HG02623 (cell line): Measurements from ENCODE around the gene P2RX6.
A peak's percentile ranks its signal among the peaks of the same experiment; 100 is the strongest.
"Not testable (repeated sequence)": the region's sequence is repeated elsewhere in the genome, so short reads cannot be mapped to it uniquely, and the experiment has no call there.

Experiments used
- ATAC-seq: cut with Tn5 transposase; IDR thresholded peaks from one replicate; pipeline ENCODE4 v1.9.1; 2021; ENCODE audit warnings: moderate library complexity; ENCODE audit not compliant: unreplicated experiment

Gene P2RX6

GRCh38 chr22:20993304-20994127 lies 21.4 kb upstream of the P2RX6 start:
- ATAC-seq = no peak

DNA sequence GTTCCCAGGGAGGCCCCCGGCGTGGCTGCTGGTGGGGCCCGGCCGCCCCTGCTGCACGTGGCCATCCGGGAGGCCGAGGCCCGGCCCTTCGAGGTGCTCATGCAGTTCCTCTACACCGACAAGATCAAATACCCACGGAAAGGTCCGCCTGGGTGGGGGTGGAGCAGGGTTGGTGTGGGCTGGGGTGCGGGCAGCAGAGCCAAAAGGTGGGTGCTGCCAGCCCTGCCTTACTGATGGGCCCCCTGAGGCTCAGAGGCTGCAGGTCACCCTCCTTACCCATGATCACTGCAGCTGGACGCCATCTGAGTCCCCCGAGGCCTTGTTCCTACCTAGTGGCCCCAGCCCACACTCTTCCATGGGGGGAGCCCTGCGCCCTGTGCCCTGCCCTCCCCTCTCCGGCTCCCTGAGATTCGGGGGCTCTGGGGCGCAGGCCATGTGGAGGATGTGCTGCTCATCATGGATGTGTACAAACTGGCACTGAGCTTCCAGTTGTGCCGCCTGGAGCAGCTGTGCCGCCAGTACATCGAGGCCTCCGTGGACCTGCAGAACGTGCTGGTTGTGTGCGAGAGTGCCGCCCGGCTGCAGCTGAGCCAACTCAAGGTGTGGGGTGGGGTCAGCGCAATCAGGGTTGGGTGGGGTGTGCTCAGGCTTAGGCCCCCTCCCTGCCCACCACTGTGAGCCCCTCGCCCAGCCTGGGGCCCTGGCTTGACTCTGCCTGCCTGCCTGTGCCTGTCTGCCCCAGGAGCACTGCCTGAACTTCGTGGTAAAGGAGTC lies 20.6 kb upstream of the P2RX6 start:
- no peak for ATAC-seq

DNA sequence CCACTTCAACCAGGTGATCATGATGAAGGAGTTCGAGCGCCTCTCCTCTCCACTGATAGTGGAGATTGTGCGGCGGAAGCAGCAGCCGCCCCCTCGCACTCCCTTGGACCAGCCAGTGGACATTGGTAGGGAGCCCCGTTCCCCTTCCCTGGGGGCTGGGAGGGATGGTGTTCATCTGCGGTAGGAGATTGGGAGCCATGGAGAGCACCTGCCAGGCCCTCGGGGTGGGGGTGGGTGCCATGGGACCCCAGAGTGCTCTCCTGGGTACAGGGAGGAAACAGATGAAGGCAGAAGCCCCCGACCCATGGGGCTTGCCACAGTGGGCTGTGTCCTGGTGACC lies 20.1 kb upstream of the P2RX6 start:
- ATAC-seq = no peak

DNA sequence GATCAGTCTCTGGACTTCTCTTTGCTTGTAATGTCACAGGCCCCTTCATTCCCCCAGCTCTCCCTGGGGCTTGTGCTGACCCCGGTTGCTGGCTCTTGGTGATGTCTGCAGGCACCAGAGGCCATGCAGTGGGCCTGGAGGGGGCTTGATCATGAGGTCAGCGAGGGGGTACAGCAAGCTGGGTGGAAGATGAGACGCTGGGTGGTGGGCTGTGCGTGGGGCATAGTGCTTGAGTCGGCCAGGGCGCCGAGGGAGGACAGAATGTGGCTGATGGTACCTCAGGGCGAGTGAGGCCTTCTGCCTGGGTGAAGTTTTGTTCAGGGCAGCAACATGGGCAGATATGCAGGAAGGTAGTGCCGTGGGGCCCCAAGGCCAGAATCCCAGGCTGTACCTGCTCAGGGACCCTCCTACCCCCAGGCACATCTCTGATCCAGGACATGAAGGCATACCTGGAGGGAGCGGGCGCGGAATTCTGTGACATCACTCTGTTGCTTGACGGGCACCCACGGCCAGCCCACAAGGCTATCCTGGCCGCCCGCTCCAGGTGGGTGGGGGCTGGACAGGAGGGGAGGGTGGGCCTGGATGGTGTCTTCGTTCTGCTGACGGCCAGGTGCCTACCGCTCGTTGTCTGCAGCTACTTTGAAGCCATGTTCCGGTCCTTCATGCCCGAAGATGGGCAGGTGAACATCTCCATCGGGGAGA lies 19.5 kb upstream of the P2RX6 start:
- no peak for ATAC-seq

GRCh38 chr22:20996031-20996410 lies 18.9 kb upstream of the P2RX6 start:
- no peak for ATAC-seq

DNA sequence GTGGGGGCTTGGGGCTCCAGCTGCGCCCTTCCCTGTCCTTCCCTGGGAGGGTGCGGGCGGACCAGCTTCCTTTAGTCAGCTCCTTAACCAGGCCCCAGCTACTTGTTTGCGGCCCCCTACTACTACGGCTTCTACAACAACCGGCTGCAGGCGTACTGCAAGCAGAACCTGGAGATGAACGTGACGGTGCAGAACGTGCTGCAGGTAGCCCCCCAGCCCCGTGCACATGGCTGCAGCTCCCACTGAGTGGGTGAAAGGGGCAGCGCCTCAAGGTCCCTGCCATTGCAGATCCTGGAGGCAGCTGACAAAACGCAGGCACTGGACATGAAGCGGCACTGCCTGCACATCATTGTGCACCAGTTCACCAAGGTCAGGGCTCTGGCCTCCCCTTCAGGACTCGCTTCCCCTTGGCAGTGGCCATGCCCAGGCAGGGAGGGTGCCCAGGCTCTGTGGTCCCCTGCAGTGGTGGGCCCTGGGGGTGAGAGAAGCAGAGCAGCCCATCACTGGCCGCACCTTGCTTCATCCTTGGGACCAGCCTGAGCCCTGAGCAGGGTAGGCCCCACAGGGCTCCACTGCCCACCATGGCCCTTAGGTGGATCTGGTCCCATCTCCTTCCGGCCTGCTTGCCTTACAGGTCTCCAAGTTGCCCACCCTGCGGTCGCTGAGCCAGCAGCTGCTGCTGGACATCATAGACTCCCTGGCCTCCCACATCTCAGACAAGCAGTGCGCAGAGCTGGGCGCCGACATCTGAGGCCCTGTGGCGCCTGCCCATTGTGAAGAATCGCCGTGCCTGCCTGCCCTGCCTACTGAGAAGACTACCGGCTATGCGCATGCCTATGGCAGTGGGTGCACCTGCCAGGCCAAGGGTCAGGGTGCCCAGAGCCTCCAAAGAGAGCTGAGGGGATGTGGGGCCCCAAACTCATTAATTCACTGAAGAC lies 18.1 kb upstream of the P2RX6 start:
- ATAC-seq = no peak

DNA sequence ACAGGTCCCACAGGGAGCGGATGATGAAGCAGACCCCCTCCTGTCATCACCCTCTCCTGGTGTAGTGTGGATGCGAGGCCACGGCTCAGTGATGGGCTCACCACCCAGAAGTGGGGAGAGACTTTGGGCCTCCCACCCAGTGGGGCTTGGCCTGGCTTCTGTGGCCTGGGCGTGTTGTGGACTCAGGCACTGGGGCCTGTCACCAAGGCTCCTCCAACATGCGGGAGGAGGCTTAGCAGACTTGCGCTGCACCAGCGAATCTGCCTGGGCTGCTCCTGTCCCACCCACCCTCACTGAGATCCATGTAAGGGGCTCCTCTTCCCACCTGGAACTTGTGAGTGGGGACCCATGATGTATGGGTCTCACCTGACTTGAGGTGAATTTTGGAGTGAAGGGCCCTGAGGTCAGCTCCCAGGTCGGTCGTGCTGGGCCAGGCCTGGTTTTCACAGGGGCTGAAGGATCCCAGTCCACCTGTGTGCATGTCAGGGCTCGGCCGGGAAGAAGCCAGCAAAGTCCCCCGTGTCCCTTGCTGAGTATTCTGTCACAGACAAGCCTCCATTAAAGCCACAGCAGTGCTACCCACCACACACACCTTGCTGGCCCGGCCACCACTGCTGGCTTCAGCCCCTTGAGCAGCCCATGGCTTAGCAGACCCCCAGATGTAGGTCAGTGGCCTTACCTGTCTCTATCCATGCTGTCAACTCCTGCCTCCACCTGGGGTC lies 17.3 kb upstream of the P2RX6 start:
- no peak for ATAC-seq

DNA sequence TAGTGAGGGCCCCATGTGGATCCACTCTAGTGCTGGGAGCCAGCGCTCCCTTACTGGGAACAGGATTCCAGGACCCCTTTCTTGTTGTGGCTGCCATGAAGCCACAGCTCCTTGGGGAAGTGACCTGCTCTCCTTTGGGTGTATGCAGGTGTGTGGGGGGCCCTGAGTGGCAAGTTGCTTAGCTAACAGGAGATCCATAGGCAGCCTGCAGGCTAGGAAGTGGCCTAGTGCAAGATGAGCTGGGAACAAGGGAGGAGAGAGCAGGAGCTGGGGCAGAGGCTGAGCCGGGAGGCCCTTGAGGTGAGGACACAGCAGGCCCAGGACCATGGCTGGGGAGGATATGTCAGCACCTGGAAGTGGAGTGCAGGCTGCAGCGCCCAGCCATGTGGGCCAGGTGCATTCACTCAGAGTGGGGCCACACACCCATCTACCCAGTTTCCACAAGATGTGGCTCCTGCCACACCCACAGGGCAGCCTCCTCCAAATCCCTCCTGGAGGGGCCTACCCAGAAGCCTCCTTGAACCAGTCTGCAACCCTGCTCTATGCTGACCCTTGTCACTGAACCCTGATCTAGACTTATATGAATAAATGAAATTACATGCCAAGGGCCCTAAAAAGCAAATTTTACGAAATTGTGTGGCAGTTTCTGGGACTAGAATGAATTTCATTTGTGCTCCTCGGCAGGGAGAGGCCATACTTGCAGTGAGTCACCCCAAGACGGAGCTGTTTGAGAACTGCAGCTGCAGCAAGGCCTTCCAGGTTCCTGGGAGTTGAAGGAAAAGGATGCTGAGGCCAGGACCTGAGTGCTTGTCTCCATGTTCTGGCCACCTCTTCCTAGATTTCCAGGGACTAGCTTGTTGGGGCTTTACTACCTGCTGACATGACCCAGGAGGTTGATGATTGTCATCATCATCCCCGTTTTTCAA lies 16.3 kb upstream of the P2RX6 start:
- no peak for ATAC-seq

DNA sequence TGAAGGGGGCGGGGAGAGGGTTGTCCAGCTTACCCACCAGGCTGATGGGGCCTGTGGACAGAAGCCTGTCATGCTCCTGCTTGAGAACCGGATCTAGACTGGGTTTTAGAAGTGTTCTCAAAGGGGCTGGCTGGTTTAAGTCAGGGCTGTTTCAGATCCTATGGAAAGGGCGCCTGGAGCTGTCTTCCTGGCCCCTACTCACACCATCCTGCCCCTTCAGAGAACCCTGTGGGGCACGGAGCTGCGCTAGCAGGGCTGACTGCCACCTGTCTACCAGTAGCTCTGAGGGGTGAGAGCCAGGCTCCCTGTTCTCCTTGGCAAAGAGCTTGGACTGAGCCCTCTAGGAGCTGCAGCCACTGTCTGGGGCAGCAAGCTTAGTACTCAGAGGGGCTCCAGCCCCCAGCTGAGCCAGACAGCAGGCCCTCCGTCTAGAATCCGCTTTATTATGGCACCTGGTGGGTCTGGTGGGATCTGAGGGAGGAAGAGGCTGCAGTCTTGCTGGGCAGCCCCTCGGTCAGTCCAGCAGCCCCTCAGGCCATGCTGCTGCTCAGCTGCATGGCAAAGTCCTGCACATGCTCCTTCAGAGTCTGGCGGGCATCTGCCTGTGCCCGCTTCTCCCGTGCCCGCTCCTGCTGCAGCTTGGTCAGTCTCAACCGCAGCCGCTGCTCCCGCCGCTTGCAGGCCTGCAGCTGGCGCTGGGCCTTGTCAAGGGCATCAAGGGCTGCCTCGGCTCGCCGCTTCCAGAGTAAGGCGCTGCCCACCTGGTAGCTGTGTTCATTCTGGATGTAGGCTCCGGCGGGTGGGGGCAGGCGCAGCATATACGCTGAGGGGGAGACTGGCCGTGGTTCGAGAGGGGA lies 15.4 kb upstream of the P2RX6 start:
- ATAC-seq = no peak

DNA sequence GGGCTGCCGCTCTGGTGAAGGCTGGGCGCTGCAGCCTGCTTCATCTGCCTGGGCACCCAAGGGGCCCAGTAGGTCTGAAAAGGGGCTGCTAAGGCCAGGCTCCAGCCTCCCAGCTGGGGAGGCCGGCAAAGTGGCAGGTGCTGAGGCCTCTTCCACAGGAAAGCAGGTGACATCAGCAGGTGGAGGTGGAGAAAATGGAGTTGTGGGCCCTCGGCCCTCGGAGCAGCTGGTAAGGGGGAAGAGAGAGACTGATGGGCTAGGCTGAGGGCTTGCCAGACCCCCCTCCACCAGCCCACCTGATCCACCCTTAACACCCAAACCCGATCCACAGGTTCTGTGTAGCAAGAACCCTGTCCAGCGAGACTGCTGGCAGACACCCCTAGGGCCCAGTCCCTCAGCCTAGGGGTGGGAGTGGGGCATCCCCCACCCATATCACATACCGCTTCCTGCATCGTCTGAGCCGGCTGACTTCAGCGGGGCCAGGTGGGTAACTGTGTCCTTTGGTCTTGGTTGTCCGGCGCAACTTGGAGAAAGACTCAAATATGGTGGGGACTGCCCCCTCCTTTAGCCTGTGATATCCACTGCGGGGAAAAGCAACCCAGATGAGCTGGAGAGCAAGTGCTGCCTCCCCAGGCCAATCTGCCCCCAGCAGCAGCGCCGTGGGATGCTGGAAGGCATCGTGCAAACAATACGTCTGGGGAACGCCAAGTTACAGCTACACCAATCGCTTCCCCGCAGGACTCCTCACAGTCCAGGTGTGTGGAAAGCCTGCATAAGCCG lies 14.6 kb upstream of the P2RX6 start:
- ATAC-seq = no peak

DNA sequence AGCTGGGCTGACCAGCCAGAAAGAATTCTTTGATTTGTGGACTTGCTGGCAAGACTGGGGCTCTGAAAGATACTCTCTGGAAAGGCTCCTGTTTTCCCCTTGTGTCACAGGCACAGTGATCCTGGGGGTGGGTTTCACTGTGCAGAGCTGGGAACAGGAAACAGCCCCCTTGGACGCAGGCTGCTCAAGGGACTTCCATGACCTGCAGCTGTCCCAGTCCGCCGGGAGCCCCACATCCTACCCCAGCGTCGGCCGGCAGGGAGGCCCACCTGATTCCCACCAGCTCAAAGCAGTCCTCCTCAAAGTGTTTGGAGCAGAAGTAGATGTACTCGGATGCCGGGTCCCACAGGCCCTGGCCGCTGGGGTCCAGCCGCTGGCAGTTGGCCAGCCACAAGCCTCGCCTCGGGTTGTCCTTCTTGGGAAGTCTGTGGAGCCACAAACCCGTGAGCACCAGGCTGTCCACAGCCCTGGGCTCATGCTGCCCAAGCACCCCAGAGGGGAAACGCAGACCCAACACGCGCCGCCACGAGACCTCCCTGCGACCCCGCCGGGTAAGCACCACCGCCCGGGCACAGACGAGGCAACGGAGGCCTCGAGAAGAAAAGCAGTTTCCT lies 13.9 kb upstream of the P2RX6 start:
- ATAC-seq = no peak

DNA sequence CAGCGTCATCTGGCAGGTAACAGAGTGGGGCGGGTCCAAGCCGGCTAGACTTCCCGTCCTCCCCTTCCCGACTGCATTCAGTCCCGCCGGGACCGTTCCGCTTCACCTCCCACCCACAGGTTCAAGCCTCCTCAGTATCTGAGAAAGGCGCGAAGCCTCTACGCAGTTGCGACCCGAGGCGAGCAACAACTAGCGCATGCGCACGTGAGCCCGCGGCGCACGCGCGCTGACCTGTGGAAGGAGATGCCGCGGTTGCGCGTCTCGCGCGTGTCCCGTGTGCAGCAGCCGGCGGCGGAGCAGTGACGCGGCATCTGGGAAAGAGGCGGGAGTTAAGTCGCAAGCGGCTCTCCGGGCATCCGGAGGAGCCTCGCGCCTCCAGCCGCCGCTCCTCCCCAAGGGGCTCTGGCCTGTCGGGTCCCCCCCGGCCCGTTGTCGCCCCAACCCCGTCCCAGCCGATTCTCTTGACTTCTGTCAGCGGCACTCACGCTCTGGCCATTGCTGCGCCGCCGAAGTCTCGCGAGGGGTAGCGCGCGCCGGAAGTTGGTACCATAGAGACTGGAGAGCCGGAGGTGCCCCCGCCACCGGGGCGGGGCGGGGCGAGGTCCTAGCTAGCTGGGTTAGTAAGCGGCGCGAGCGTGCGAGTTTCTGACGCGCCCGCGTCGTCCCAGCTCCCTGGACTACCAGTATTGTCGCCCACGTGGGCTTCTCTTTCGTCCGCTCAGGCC lies 13.2 kb upstream of the P2RX6 start, which contains the start of gene THAP7:
Gene THAP7 (minus strand): TSS at position 518 of the 725 bp plus-strand sequence. CDS start 207 bp downstream, at position 311.
- ATAC-seq = peak; percentile 87

GRCh38 chr22:21003782-21004181 lies 11.2 kb upstream of the P2RX6 start:
- ATAC-seq = no peak

GRCh38 chr22:21009208-21009607 lies 5.8 kb upstream of the P2RX6 start:
- not testable (repeated sequence) for ATAC-seq

- ATAC-seq = no peak
Observed at GRCh38 chr22:21009638-21010425, 5.1 kb upstream of the P2RX6 start.
